Neural cell (in vitro differentiated cells): ENCODE results near the gene NFE2L1.

Experiments used
- CTCF ChIP-seq: fragments of 450-650 bp; IDR thresholded peaks from 2 replicates; pipeline ENCODE4 v1.5.1; 2014; ENCODE audit warnings: antibody characterized with exemption, mild to moderate bottlenecking, moderate library complexity; ENCODE audit not compliant: poor library complexity, severe bottlenecking
- EP300 ChIP-seq: fragments of 450-650 bp; conservative IDR thresholded peaks from 2 replicates; pipeline ENCODE4 v1.6.1; 2014; ENCODE audit warnings: antibody characterized with exemption, mild to moderate bottlenecking, moderate library complexity; ENCODE audit not compliant: poor library complexity, severe bottlenecking
- EZH2 ChIP-seq: fragments of 200-600, 300-800 bp; shearing (Covaris generic), sonication (generic); IDR thresholded peaks from 2 replicates; pipeline ENCODE4 v1.6.1; 2014; ENCODE audit warnings: antibody characterized with exemption, low read length, borderline replicate concordance, mild to moderate bottlenecking; ENCODE audit not compliant: insufficient read depth, poor library complexity, severe bottlenecking
- RAD21 ChIP-seq: fragments of 450-650 bp; conservative IDR thresholded peaks from 2 replicates; pipeline ENCODE4 v1.6.1; 2014; ENCODE audit warnings: antibody characterized with exemption, mild to moderate bottlenecking, moderate library complexity
- TAF1 ChIP-seq: IDR thresholded peaks from 2 replicates; pipeline ENCODE4 v1.6.1; 2012; ENCODE audit warnings: low read depth

- TF ChIP-seq CTCF (no peak), EP300 (no peak), EZH2 (no peak), RAD21 (no peak), TAF1 (no peak)
These were observed 58.6 kb downstream of the NFE2L1 start for GRCh38 chr17:48106802-48107136.
